H1 (cell line): ENCODE measurements around the gene CAMK1G. TPM values are rescaled to one million over a fixed set of nuclear protein-coding genes. Genes with fewer than 3 reads are reported as not detected.

Experiments used
- CTCF ChIA-PET: fragments of 300-600 bp; sonication (Branson Sonifier 250); formaldehyde crosslinking; loops from one replicate; lab custom pipeline; 2021; ENCODE audit not compliant: partially characterized antibody; lab: Charles Lee
- POLR2A ChIA-PET: fragments of 300-600 bp; sonication (Branson Sonifier 250); formaldehyde crosslinking; loops from one replicate; lab custom pipeline; 2021; ENCODE audit warnings: inconsistent platforms; ENCODE audit not compliant: partially characterized antibody; lab: Charles Lee
- DNase-seq, 2 experiments: peaks; one replicate each; pipeline versions ENCODE4 v3.0.0 to v3.0.0-alpha.2; 2010 to 2022; ENCODE audit warnings: low spot score in 2 of 2, low read depth in 1 of 2, mixed read lengths in 1 of 2
- FAIRE-seq: peaks from 2 replicates; lab custom pipeline; 2011; peaks lifted over from hg19 to GRCh38; lab: Jason Lieb, UNC
- H2AFZ ChIP-seq: 2 replicates; pipeline ENCODE4 v1.8.1; 2012; ENCODE audit warnings: low read length, inconsistent platforms
- H2AK5ac ChIP-seq: 2 replicates; pipeline ENCODE4 v1.6.1; 2013; ENCODE audit warnings: low read depth, low read length
- H2BK120ac ChIP-seq: replicated peaks from 2 replicates; pipeline ENCODE3; 2013; ENCODE audit warnings: low read depth, low read length, inconsistent platforms
- H2BK12ac ChIP-seq: 2 replicates; pipeline ENCODE4 v1.6.1; 2013; ENCODE audit warnings: low read depth, low read length
- H2BK15ac ChIP-seq: 2 replicates; pipeline ENCODE4 v1.6.1; 2013; ENCODE audit warnings: low read length
- H2BK20ac ChIP-seq: 2 replicates; pipeline ENCODE4 v1.6.1; 2013; ENCODE audit warnings: low read length
- H2BK5ac ChIP-seq: 2 replicates; pipeline ENCODE4 v1.6.1; 2013; ENCODE audit warnings: low read depth, low read length
- H3K14ac ChIP-seq: 2 replicates; pipeline ENCODE4 v1.6.1; 2013; ENCODE audit warnings: inconsistent platforms; ENCODE audit not compliant: insufficient read length
- H3K18ac ChIP-seq: 2 replicates; pipeline ENCODE4 v1.6.1; 2013; ENCODE audit warnings: low read length; ENCODE audit errors: extremely low read depth
- H3K23ac ChIP-seq: 2 replicates; pipeline ENCODE4 v1.6.1; 2013; ENCODE audit warnings: inconsistent platforms; ENCODE audit not compliant: insufficient read length
- H3K23me2 ChIP-seq: 2 replicates; pipeline ENCODE4 v1.6.1; 2013; ENCODE audit warnings: low read depth, low read length
- H3K27ac ChIP-seq: 2 replicates; pipeline ENCODE4 v1.6.1; 2011; ENCODE audit warnings: low read depth, low read length, inconsistent platforms
- H3K27me3 ChIP-seq, 4 experiments: replicated peaks in 1 of 4; 1 replicate in 1 of 4; 2 replicates in 3 of 4; pipeline versions ENCODE4 v1.6.1 to v1.8.1; 2011 to 2013; ENCODE audit warnings: low read length in 3 of 4, mild to moderate bottlenecking in 3 of 4, inconsistent platforms in 2 of 4, mixed read lengths in 2 of 4, moderate library complexity in 1 of 4; ENCODE audit not compliant: control insufficient read depth in 3 of 4, insufficient read depth in 3 of 4; ENCODE audit errors: extremely low read depth in 1 of 4
- H3K36me3 ChIP-seq, 4 experiments: 2 replicates each; pipeline versions ENCODE4 v1.6.1 to v1.8.1; 2011 to 2013; ENCODE audit warnings: mild to moderate bottlenecking in 4 of 4, low read length in 3 of 4, moderate library complexity in 2 of 4, control low read depth in 1 of 4, inconsistent platforms in 1 of 4; ENCODE audit not compliant: insufficient read depth in 4 of 4, control insufficient read depth in 2 of 4
- H3K4ac ChIP-seq: replicated peaks from 2 replicates; pipeline ENCODE3; 2013; ENCODE audit warnings: low read length, low read depth, mixed read lengths, inconsistent platforms; ENCODE audit not compliant: insufficient read length
- H3K4me1 ChIP-seq, 4 experiments: replicated peaks in 1 of 4; 1 replicate in 1 of 4; 2 replicates in 3 of 4; pipeline versions ENCODE4 v1.6.1 to v1.8.1; 2011 to 2013; ENCODE audit warnings: low read length in 3 of 4, inconsistent platforms in 2 of 4, mixed read lengths in 1 of 4; ENCODE audit not compliant: insufficient read depth in 4 of 4, control insufficient read depth in 3 of 4
- H3K4me2 ChIP-seq, 2 experiments: 2 replicates each; pipeline versions ENCODE4 v1.6.1 to v1.8.1; 2011 to 2013; ENCODE audit warnings: low read depth in 2 of 2, low read length in 2 of 2, control low read depth in 1 of 2, inconsistent platforms in 1 of 2, mild to moderate bottlenecking in 1 of 2; ENCODE audit not compliant: insufficient read depth in 1 of 2
- H3K4me3 ChIP-seq, 4 experiments: fragments of 200-600, 300-600 bp in 1 of 4; sonication (generic), shearing (Covaris generic), sonication (Bioruptor Twin) in 1 of 4; 2 replicates each; pipeline versions ENCODE4 v1.5.1 to v1.8.1; 2011 to 2016; ENCODE audit warnings: low read length in 4 of 4, low read depth in 3 of 4, control low read depth in 2 of 4, inconsistent platforms in 2 of 4, mild to moderate bottlenecking in 2 of 4, mixed read lengths in 1 of 4, moderate library complexity in 1 of 4; ENCODE audit not compliant: insufficient read depth in 2 of 4; ENCODE audit errors: extremely low read depth in 1 of 4
- H3K56ac ChIP-seq: replicated peaks from 2 replicates; pipeline ENCODE3; 2013; ENCODE audit warnings: low read depth, mild to moderate bottlenecking, mixed read lengths, low read length, inconsistent platforms; ENCODE audit not compliant: insufficient read length
- H3K79me1 ChIP-seq: 2 replicates; pipeline ENCODE4 v1.6.1; 2013; ENCODE audit warnings: low read depth, low read length, control low read depth
- H3K79me2 ChIP-seq, 2 experiments: 2 replicates each; pipeline versions ENCODE4 v1.6.1 to v1.8.1; 2012 to 2013; ENCODE audit warnings: low read length in 2 of 2, mild to moderate bottlenecking in 2 of 2, inconsistent platforms in 1 of 2; ENCODE audit not compliant: insufficient read depth in 2 of 2, control insufficient read depth in 1 of 2
- H3K9ac ChIP-seq, 4 experiments: replicated peaks in 1 of 4; 1 replicate in 1 of 4; 2 replicates in 3 of 4; pipeline versions ENCODE4 v1.6.1 to v1.8.1; 2011 to 2013; ENCODE audit warnings: low read depth in 3 of 4, low read length in 3 of 4, control low read depth in 2 of 4, mild to moderate bottlenecking in 2 of 4, moderate library complexity in 2 of 4, inconsistent platforms in 1 of 4; ENCODE audit errors: extremely low read depth in 1 of 4
- H3K9me3 ChIP-seq, 2 experiments: 2 replicates each; pipeline versions ENCODE4 v1.6.1 to v1.8.1; 2012 to 2013; ENCODE audit warnings: mild to moderate bottlenecking in 2 of 2, moderate library complexity in 2 of 2, control low read depth in 1 of 2, inconsistent platforms in 1 of 2, low read depth in 1 of 2, low read length in 1 of 2, mixed read lengths in 1 of 2; ENCODE audit not compliant: insufficient read depth in 2 of 2
- H4K20me1 ChIP-seq, 2 experiments: replicated peaks in 1 of 2; 2 replicates each; pipeline versions ENCODE3 to v1.8.1; 2011 to 2013; ENCODE audit warnings: inconsistent platforms in 2 of 2, low read length in 2 of 2, mild to moderate bottlenecking in 1 of 2; ENCODE audit not compliant: insufficient read depth in 2 of 2, control insufficient read depth in 1 of 2
- H4K5ac ChIP-seq: 2 replicates; pipeline ENCODE4 v1.6.1; 2013; ENCODE audit warnings: low read length, low read depth, mixed read lengths, inconsistent platforms; ENCODE audit not compliant: insufficient read length
- H4K8ac ChIP-seq: 2 replicates; pipeline ENCODE4 v1.8.0; 2013; ENCODE audit warnings: mild to moderate bottlenecking, moderate library complexity, low read length, inconsistent platforms; ENCODE audit not compliant: insufficient read depth; ENCODE audit errors: extremely low read depth
- H4K91ac ChIP-seq: replicated peaks from 2 replicates; pipeline ENCODE3; 2013; ENCODE audit warnings: low read length, mixed read lengths, inconsistent platforms; ENCODE audit not compliant: insufficient read length
- BRCA1 ChIP-seq: IDR thresholded peaks from 2 replicates; pipeline ENCODE4 v1.6.1; 2012; ENCODE audit warnings: low read depth, low read length, improper control_type of control experiment
- CTCF ChIP-seq, 3 experiments: IDR thresholded peaks; 1 replicate in 2 of 3; 2 replicates in 1 of 3; pipeline versions ENCODE4 v1.5.1 to v1.6.1; 2011; ENCODE audit warnings: low read length in 3 of 3, mild to moderate bottlenecking in 3 of 3, inconsistent platforms in 2 of 3, low read depth in 1 of 3, moderate library complexity in 1 of 3; ENCODE audit not compliant: insufficient read depth in 1 of 3; ENCODE audit errors: control extremely low read depth in 1 of 3
- E2F6 ChIP-seq: IDR thresholded peaks from 2 replicates; pipeline ENCODE4 v1.6.1; 2012; ENCODE audit warnings: inconsistent platforms
- GTF2F1 ChIP-seq: IDR thresholded peaks from 2 replicates; pipeline ENCODE4 v1.6.1; 2012; ENCODE audit warnings: low read depth, low read length, improper control_type of control experiment, borderline replicate concordance
- MAFK ChIP-seq: IDR thresholded peaks from 2 replicates; pipeline ENCODE4 v1.6.1; 2012; ENCODE audit warnings: low read depth, mild to moderate bottlenecking, improper control_type of control experiment, low read length
- POLR2A ChIP-seq, 2 experiments: IDR thresholded peaks; 1 replicate in 1 of 2; 2 replicates in 1 of 2; pipeline ENCODE4 v1.6.1; 2011; ENCODE audit warnings: low read depth in 2 of 2, low read length in 2 of 2, mild to moderate bottlenecking in 2 of 2; ENCODE audit errors: control extremely low read depth in 1 of 2
- POU5F1 ChIP-seq: IDR thresholded peaks from 2 replicates; pipeline ENCODE4 v1.6.1; 2011; ENCODE audit warnings: low read depth, mild to moderate bottlenecking, low read length, moderate library complexity
- SRF ChIP-seq: IDR thresholded peaks from 2 replicates; pipeline ENCODE4 v1.6.1; 2011; ENCODE audit warnings: mild to moderate bottlenecking, low read depth, low read length, moderate library complexity
- SUZ12 ChIP-seq: fragments of 200-600 bp; sonication (generic); IDR thresholded peaks from 2 replicates; pipeline ENCODE4 v1.6.1; 2012; ENCODE audit warnings: mild to moderate bottlenecking, inconsistent platforms, low read length, moderate library complexity, mixed read lengths
- TBP ChIP-seq: IDR thresholded peaks from 2 replicates; pipeline ENCODE4 v1.6.1; 2011; ENCODE audit warnings: low read depth, low read length, improper control_type of control experiment
- WGBS, 2 experiments: shearing (Covaris generic) in 1 of 2; methylation state at CpG; one replicate each; pipeline versions ENCODE4 v1.1.6 to v1.1.7; 2013 to 2015; ENCODE audit warnings: low lambda C conversion rate in 2 of 2, mixed read lengths in 2 of 2, inconsistent platforms in 1 of 2, low coverage in 1 of 2, missing lambda C conversion rate in 1 of 2; ENCODE audit not compliant: insufficient replicate concordance in 2 of 2, insufficient coverage in 1 of 2, insufficient read length in 1 of 2; ENCODE audit errors: extremely low coverage in 1 of 2, missing lambda C conversion rate in 1 of 2; 5-methylcytosine and 5-hydroxymethylcytosine counted together
- polyA plus RNA-seq, 7 experiments: library from polyadenylated mRNA; depleted of rRNA in 3 of 7; stranded (reverse) in 5 of 7; unstranded in 2 of 7; fragments of >200 nt in 5 of 7; fragments of 200-250 nt in 2 of 7; gene quantifications; 1 replicate in 5 of 7; 2 replicates in 1 of 7; 4 replicates in 1 of 7; pipeline versions ENCODE4 v1.2.1 to v1.2.3, GENCODE V29; 2011 to 2013; ENCODE audit warnings: missing spikeins in 2 of 7, mixed read lengths in 2 of 7
- total RNA-seq: library from RNA; stranded (reverse); fragmentation: NEBNext Ultra II Directional; extraction: Animal tissue kit (Norgen Biotek cat#: 25700); gene quantifications from 2 replicates; pipeline ENCODE4 v1.2.1, GENCODE V29; 2021

CAMK1G gene
- total and polyA plus RNA-seq, 2 of the 8 experiments (the other 6 are each of a cell fraction or from before 2014, with no cell fraction given): 1.00 to 1.0 TPM

- Histone ChIP-seq H4K8ac (no peak overlapping the region), H2BK15ac (no peak overlapping the region), H3K23ac (no peak overlapping the region), H3K4me3 (no peak overlapping the region), H2BK20ac (no peak overlapping the region), H3K9ac (no peak overlapping the region), H3K4ac (no peak overlapping the region), H2BK5ac (no peak overlapping the region), H4K20me1 (no peaks in the 10 kb centered on the region), H3K18ac (no peak overlapping the region; the same call in 1 of the 2 replicates), H3K56ac (no peak overlapping the region), H2BK12ac (no peak overlapping the region), H2AK5ac (no peak overlapping the region), H3K4me1 (peaks cover 0 to 13% (median 9%) of the 10 kb centered on the region in 4 experiments; a peak in 4 of 7 replicates), H3K23me2 (no peaks in the 10 kb centered on the region), H2AFZ (no peak overlapping the region), H3K4me2 (no peak overlapping the region), H3K14ac (no peak overlapping the region), H2BK120ac (no peak overlapping the region), H3K27me3 (0 out of 7 replicates have a peak, but pooled peaks cover 0 to 2% (median 0%) of the 10 kb centered on the region in 4 experiments), H3K79me1 (no peaks in the 10 kb centered on the region), H3K9me3 (no peaks in the 10 kb centered on the region), H3K79me2 (no peaks in the 10 kb centered on the region), H4K91ac (no peak overlapping the region), H4K5ac (no peak overlapping the region), H3K27ac (no peak overlapping the region), H3K36me3 (no peaks in the 10 kb centered on the region)
- DNase-seq (no peak), FAIRE-seq (no peak)
- WGBS, 2 experiments: 96% methylated on average over 6 of the region's 7 CpGs; no CpG with 5 or more reads in 1 of the 2 experiments
- POLR2A ChIA-PET: interaction anchor here (1.2 to 1.6 kb wide), 2 partner anchors 16 to 20 kb away, joined by 3 to 4 read pairs; no protein-coding TSS in a partner anchor
- CTCF ChIA-PET: interaction anchor here (0.6 to 4.5 kb wide), 17 partner anchors 8 to 679 kb away, joined by 3 to 23 read pairs (median 6); partner anchors contain the start of gene G0S2
- TF ChIP-seq POLR2A (IDR thresholded peaks at IDR 0.05; ENCODE audit: control extremely low read depth in 1 of 2, low read depth in 2 of 2, low read length in 2 of 2): no peak
- no peak for TF ChIP-seq E2F6
- no peak for TF ChIP-seq CTCF (IDR thresholded peaks at IDR 0.05; ENCODE audit: control extremely low read depth in 1 of 3, insufficient read depth in 1 of 3, low read depth in 1 of 3, low read length in 3 of 3)
- TF ChIP-seq SUZ12: no peak
- no peak for TF ChIP-seq TBP
- TF ChIP-seq BRCA1: no peak
- TF ChIP-seq POU5F1: no peak
- no peak for TF ChIP-seq MAFK
- no peak for TF ChIP-seq GTF2F1
- no peak for TF ChIP-seq SRF
Observed at GRCh38 chr1:209653915-209654351, 70.4 kb downstream of the CAMK1G start.
